Measurements from ENCODE around the gene ZNF507. TPM values are rescaled to one million over a fixed set of nuclear protein-coding genes. Genes with fewer than 3 reads are reported as not detected.
"Not testable (repeated sequence)": the region's sequence is repeated elsewhere in the genome, so short reads cannot be mapped to it uniquely, and the experiment has no call there.

Gene ZNF507
- total RNA-seq, 1 donor from 2014 or later, result 27.5 TPM

DNA sequence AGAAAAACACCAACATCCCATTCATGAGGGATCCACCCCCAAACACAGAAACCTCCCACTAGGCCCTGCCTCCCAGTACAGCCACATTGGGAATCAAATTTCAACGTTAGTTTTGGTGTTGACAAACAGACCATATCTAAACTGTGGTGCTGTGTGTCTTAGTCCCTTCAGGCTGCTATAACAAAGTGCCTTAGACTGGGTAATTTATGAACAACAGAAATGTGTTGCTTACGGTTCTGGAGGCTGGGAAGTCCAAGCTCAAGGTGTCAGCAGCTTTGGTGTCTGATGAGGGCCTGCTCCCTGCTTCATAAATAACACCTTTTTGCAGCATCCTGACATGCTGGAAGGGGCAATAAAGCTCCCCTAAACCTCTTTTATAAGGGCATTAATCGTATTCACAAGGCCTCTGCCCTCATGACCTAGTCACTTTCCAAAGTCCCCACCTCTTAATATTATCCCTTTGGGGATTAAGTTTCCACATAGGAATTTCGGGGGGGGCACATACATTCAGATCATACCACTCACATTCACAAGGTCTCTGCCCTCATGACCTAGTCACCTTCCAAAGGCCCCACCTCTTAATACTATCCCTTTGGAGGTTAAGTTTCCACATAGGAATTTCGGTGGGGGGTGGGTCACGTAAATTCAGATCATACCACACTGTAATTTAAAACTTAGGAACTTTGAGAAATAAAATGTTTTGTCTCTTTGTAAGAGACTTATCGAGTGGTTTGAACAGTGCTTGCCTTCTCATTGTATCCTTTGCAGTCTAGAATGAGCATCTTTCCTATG is 27.5 kb downstream of the ZNF507 start:
- intact Hi-C loops (cut with DNase I), result no loop called here
- no peak for TF ChIP-seq POLR2A (IDR thresholded peaks at IDR 0.05)
- Histone ChIP-seq H3K4me3 (no peak overlapping the region), H3K27ac (peak overlapping the region; percentile 26), H3K4me1 (peaks cover 9% of the 10 kb centered on the region), H3K9me3 (no peaks in the 10 kb centered on the region), H3K27me3 (no peaks in the 10 kb centered on the region), H3K36me3 (no peaks in the 10 kb centered on the region)
- DNase-seq (ENCODE audit: extremely low spot score in 2 of 2), result no peak

DNA sequence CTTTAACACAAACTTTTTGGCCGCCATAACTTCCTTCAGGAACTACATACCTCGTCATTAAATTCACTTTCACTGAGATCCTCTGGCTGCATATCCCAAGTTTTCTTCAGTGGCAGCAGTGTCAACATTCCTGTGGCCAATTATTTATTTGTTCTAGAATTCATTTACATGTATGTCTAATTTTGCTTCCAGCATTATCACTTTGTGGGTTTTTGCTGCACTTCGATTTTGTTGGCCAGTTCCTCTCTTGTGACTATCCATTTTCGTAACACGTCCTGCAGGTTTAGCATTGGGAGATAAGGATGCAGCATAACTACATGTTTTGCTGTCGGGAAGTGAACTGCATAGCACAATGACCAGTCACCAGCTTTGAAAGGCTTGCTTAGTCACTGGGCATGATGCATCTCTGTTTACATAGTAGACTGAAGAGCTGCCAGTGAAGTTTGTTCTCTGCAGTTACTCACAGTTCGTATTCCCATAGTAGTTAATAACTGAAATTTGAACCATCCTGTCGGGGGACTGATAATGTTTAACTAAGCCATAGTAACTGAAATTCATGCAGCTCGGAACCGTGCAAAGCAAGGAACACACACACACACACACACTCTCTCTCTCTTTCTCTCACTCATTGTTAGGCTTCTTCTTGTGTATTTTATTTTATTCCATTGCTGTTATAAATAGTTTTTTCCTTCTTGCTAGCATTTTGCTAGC is 28.3 kb downstream of the ZNF507 start:
- DNase-seq (ENCODE audit: extremely low spot score in 2 of 2), result no peak
- no peak for TF ChIP-seq POLR2A (IDR thresholded peaks at IDR 0.05)
- peak in 1 of 2 donors; percentile 79 for TF ChIP-seq POLR2AphosphoS5 (IDR thresholded peaks at IDR 0.05; ENCODE audit: insufficient read depth in 1 of 2, low read depth in 1 of 2)

DNA sequence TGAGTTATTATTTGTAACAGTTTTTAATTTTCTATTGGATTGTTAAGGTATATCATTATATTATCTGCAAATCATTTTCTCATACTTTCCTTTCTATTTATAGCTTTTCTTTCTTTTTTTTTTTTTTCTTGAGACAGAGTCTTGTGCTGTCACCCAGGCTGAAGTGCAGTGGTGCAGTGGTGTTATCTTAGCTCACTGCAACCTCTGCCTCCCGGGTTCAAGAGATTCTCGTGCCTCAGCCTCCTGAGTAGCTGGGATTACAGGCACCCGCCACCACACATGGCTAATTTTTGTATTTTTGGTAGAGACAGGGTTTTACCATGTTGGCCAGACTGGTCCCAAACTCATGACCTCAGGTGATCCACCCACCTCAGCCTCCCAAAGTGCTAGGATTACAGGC is 29.0 kb downstream of the ZNF507 start:
- H3K9me3 ChIP-seq; intact Hi-C loops (cut with DNase I); H3K36me3 ChIP-seq; H3K4me1 ChIP-seq; H3K4me3 ChIP-seq; H3K27ac ChIP-seq; DNase-seq (ENCODE audit: extremely low spot score in 2 of 2); H3K27me3 ChIP-seq: not testable (repeated sequence)

More for the DNA sequence above, 28.3 kb downstream of the ZNF507 start:
- H3K27me3 ChIP-seq, result no peaks in the 10 kb centered on the region
- H3K9me3 ChIP-seq, result no peaks in the 10 kb centered on the region
- peaks cover 9% of the 10 kb centered on the region for H3K4me1 ChIP-seq
- H3K4me3 ChIP-seq, result no peak overlapping the region
- H3K36me3 ChIP-seq, result no peaks in the 10 kb centered on the region
- intact Hi-C loops (cut with DNase I), result no loop called here
- peak overlapping the region; percentile 26 for H3K27ac ChIP-seq

DNA sequence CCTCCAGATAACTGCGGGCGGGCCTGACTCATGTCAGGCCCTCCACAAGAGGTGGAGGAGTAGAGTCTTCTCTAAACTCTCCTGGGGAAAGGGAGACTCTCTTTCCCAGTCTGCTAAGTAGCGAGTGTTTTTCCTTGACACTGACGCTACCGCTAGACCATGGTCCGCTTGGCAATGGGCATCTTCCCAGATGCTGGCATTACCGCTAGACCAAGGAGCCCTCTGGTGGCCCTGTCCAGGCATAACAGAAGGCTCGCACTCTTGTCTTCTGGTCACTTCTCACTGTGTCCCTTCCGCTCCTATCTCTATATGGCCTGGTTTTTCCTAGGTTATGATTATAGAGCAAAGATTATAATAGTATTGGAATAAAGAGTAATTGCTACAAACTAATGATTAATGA is 31.7 kb downstream of the ZNF507 start:
- intact Hi-C loops (cut with DNase I); H3K4me3 ChIP-seq; H3K9me3 ChIP-seq; H3K4me1 ChIP-seq; DNase-seq (ENCODE audit: extremely low spot score in 2 of 2); H3K27ac ChIP-seq; H3K27me3 ChIP-seq: not testable (repeated sequence)
- peaks cover 0 to 14% of the 10 kb centered on the region in 2 donors for H3K36me3 ChIP-seq

DNA sequence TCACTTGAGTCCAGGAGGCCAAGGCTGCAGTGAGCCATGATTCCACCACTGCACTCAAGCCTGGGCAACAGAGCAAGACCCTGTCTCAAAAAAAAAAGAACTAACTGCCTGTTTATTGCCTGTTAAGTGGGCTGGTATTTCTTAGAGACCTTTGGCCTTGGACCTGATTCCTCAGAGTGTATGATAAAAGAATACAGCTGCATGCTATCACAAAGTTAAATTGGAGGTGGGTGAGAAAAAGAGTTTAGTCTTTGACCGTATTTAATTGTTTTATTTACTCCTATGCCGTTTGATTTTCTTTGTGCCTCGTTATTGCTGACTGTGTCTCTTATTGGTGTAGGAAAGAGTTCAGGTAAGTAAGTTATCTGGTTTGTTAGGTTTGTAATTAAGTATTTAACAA is 34.9 kb downstream of the ZNF507 start:
- H3K4me3 ChIP-seq, result no peak overlapping the region
- DNase-seq (ENCODE audit: extremely low spot score in 2 of 2), result no peak
- no peaks in the 10 kb centered on the region for H3K27me3 ChIP-seq
- TF ChIP-seq POLR2A (IDR thresholded peaks at IDR 0.05) (no peak), POLR2AphosphoS5 (IDR thresholded peaks at IDR 0.05; ENCODE audit: insufficient read depth in 1 of 2, low read depth in 1 of 2) (no peak)
- TF ChIP-seq, protein P1, sequence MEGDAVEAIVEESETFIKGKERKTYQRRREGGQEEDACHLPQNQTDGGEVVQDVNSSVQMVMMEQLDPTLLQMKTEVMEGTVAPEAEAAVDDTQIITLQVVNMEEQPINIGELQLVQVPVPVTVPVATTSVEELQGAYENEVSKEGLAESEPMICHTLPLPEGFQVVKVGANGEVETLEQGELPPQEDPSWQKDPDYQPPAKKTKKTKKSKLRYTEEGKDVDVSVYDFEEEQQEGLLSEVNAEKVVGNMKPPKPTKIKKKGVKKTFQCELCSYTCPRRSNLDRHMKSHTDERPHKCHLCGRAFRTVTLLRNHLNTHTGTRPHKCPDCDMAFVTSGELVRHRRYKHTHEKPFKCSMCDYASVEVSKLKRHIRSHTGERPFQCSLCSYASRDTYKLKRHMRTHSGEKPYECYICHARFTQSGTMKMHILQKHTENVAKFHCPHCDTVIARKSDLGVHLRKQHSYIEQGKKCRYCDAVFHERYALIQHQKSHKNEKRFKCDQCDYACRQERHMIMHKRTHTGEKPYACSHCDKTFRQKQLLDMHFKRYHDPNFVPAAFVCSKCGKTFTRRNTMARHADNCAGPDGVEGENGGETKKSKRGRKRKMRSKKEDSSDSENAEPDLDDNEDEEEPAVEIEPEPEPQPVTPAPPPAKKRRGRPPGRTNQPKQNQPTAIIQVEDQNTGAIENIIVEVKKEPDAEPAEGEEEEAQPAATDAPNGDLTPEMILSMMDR (IDR thresholded peaks at IDR 0.05), result no peak
- intact Hi-C loops (cut with DNase I), result no loop called here
- no peaks in the 10 kb centered on the region for H3K4me1 ChIP-seq
- H3K9me3 ChIP-seq, result no peaks in the 10 kb centered on the region
- peaks cover 0 to 27% of the 10 kb centered on the region in 2 donors for H3K36me3 ChIP-seq
- no peak overlapping the region for H3K27ac ChIP-seq

DNA sequence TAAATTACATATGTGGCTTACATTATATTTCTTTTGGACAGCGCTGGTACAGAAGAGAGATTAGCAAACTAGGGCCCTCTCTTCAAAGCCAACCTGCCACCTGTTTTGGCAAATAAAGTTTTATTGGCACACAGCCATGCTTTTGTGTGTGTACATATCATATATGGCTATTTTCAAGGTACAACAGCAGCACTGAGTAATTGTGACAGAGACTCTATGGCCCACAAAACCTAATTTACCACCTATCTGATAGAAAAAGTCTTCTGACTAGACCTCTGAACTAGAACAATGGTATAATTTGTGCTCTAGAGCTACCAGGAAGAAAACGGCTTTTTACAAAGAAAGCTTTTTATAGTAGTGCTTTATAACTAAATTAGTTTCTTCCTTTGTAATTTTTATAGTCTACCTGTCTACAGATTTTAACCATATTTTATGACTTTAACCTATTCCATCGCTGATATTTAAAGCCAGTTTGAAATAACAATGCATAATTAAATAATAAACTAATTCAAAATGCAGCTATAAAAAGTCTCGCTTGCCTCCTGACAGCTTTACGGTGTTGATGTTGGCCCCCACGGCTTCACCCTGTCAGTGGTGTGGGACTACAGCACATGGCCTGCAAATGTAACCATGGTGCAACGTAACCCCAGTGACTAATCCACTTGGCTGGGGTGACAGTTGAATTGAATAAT is 42.4 kb downstream of the ZNF507 start:
- Histone ChIP-seq H3K27me3 (no peaks in the 10 kb centered on the region), H3K4me1 (peaks cover 11% of the 10 kb centered on the region), H3K4me3 (no peak overlapping the region), H3K36me3 (peaks cover 0 to 7% of the 10 kb centered on the region in 2 donors), H3K9me3 (no peaks in the 10 kb centered on the region), H3K27ac (no peak overlapping the region)
- DNase-seq (ENCODE audit: extremely low spot score in 2 of 2), result no peak
- TF ChIP-seq, protein P1 (IDR thresholded peaks at IDR 0.05), result no peak
- no peak for TF ChIP-seq POLR2A (IDR thresholded peaks at IDR 0.05)
- no peak for TF ChIP-seq POLR2AphosphoS5 (IDR thresholded peaks at IDR 0.05; ENCODE audit: insufficient read depth in 1 of 2, low read depth in 1 of 2)
- intact Hi-C loops (cut with DNase I), result no loop called here
